GM23338 (cell line): ENCODE measurements around the gene RAD51D. TPM values are rescaled to one million over a fixed set of nuclear protein-coding genes. Genes with fewer than 3 reads are reported as not detected.

ENCODE experiments used
- ATAC-seq: fragments of 200-7000 bp; cut with Tn5 transposase; 3 replicates; pipeline ENCODE4 v1.9.1; 2020
- DNase-seq: peaks from one replicate; pipeline ENCODE4 v3.0.0-alpha.2; 2015; ENCODE audit warnings: low spot score
- H2AFZ ChIP-seq: fragments of 200-600 bp; sonication (generic); 2 replicates; pipeline ENCODE4 v1.8.0; 2016; ENCODE audit warnings: antibody characterized with exemption, mild to moderate bottlenecking, moderate library complexity
- H3F3A ChIP-seq: fragments of 200-600 bp; sonication (generic); replicated peaks from 2 replicates; pipeline ENCODE4 v1.8.0; 2017; ENCODE audit warnings: antibody characterized with exemption, mixed run types, low read depth
- H3K27ac ChIP-seq: fragments of 200-600 bp; sonication (generic); 2 replicates; pipeline ENCODE4 v1.6.1; 2016; ENCODE audit warnings: low read depth
- H3K27me3 ChIP-seq: fragments of 200-600 bp; sonication (generic); 2 replicates; pipeline ENCODE4 v1.8.0; 2016; ENCODE audit warnings: mild to moderate bottlenecking, mixed run types, moderate library complexity; ENCODE audit not compliant: insufficient read depth
- H3K36me3 ChIP-seq: fragments of 200-600 bp; sonication (generic); 2 replicates; pipeline ENCODE4 v1.8.0; 2016; ENCODE audit warnings: mild to moderate bottlenecking; ENCODE audit not compliant: insufficient read depth
- H3K4me1 ChIP-seq: fragments of 200-600 bp; sonication (generic); 2 replicates; pipeline ENCODE4 v1.8.0; 2016; ENCODE audit warnings: mild to moderate bottlenecking, moderate library complexity; ENCODE audit not compliant: insufficient read depth
- H3K4me2 ChIP-seq: fragments of 200-600 bp; sonication (generic); 2 replicates; pipeline ENCODE4 v1.7.1; 2017; ENCODE audit warnings: mixed run types
- H3K4me3 ChIP-seq: fragments of 200-600 bp; sonication (generic); 2 replicates; pipeline ENCODE4 v1.6.1; 2016; ENCODE audit warnings: mixed run types
- H3K79me2 ChIP-seq: fragments of 200-600 bp; sonication (generic); replicated peaks from 2 replicates; pipeline ENCODE4 v1.8.0; 2017; ENCODE audit warnings: mild to moderate bottlenecking; ENCODE audit not compliant: insufficient read depth
- H3K9me2 ChIP-seq: fragments of 200-600 bp; sonication (generic); 2 replicates; pipeline ENCODE4 v1.8.0; 2017; ENCODE audit not compliant: insufficient read depth
- H4K20me1 ChIP-seq: fragments of 200-600 bp; sonication (generic); replicated peaks from 2 replicates; pipeline ENCODE4 v1.8.0; 2017; ENCODE audit warnings: mild to moderate bottlenecking; ENCODE audit not compliant: insufficient read depth
- H3K27ac Mint-ChIP-seq: 2 replicates; pipeline ENCODE4 v1.8.0; 2020; ENCODE audit warnings: inconsistent platforms, mild to moderate bottlenecking, moderate library complexity, mixed read lengths
- H3K27me3 Mint-ChIP-seq: 3 replicates; pipeline ENCODE4 v1.8.0; 2022; ENCODE audit warnings: low read depth, mild to moderate bottlenecking, moderate library complexity, mixed read lengths, inconsistent platforms; ENCODE audit not compliant: insufficient read depth, poor library complexity
- H3K36me3 Mint-ChIP-seq: 3 replicates; pipeline ENCODE4 v1.8.0; 2021; ENCODE audit warnings: low read depth, mild to moderate bottlenecking, inconsistent platforms, moderate library complexity, mixed read lengths
- H3K4me1 Mint-ChIP-seq: 3 replicates; pipeline ENCODE4 v1.8.0; 2020; ENCODE audit warnings: mild to moderate bottlenecking, inconsistent platforms, mixed read lengths
- H3K4me3 Mint-ChIP-seq: 3 replicates; pipeline ENCODE4 v1.8.0; 2021; ENCODE audit warnings: moderate library complexity, mild to moderate bottlenecking, inconsistent platforms, mixed read lengths
- H3K9me3 Mint-ChIP-seq: 3 replicates; pipeline ENCODE4 v1.8.0; 2020; ENCODE audit warnings: moderate library complexity, mild to moderate bottlenecking, inconsistent platforms, mixed read lengths
- CREB1 ChIP-seq: fragments of 250-450 bp; sonication (Bioruptor Pico); IDR thresholded peaks from 2 replicates; pipeline ENCODE4 v1.5.0; 2020; ENCODE audit warnings: low read depth, mild to moderate bottlenecking, moderate library complexity
- EZH2 ChIP-seq: fragments of 200-600 bp; sonication (generic); IDR thresholded peaks from one replicate; pipeline ENCODE4 v1.8.0; 2017; ENCODE audit warnings: antibody characterized with exemption, mild to moderate bottlenecking, low read depth; ENCODE audit not compliant: unreplicated experiment
- EZH2phosphoT487 ChIP-seq: fragments of 200-600 bp; sonication (generic); IDR thresholded peaks from one replicate; pipeline ENCODE4 v1.8.1; 2018; ENCODE audit warnings: antibody characterized with exemption; ENCODE audit not compliant: unreplicated experiment
- JUNB ChIP-seq: IDR thresholded peaks from one replicate; pipeline ENCODE4 v1.6.1; 2016; ENCODE audit warnings: antibody characterized with exemption; ENCODE audit not compliant: unreplicated experiment
- NANOG ChIP-seq: IDR thresholded peaks from 2 replicates; pipeline ENCODE4 v1.6.1; 2016; ENCODE audit warnings: antibody characterized with exemption, borderline replicate concordance
- POLR2AphosphoS5 ChIP-seq: IDR thresholded peaks from 2 replicates; pipeline ENCODE4 v1.6.1; 2016; ENCODE audit warnings: antibody characterized with exemption, low read depth
- STAT1 ChIP-seq: IDR thresholded peaks from one replicate; pipeline ENCODE4 v1.6.1; 2016; ENCODE audit warnings: antibody characterized with exemption; ENCODE audit not compliant: unreplicated experiment
- polyA plus RNA-seq: library from polyadenylated mRNA; unstranded; fragments of >200 nt; fragmentation: Nextera tagmentation; extraction: Ambion mirVana; gene quantifications from 2 replicates; pipeline ENCODE4 v1.2.1, GENCODE V29; 2016
- total RNA-seq: library from RNA; depleted of rRNA; stranded (reverse); fragments of >200 nt; shearing (Covaris generic); gene quantifications from 2 replicates; pipeline ENCODE4 v1.2.3, GENCODE V29; 2014
- TF ChIP-seq, protein P1 (sequence below): fragments of 250-450 bp; sonication (Bioruptor Pico); IDR thresholded peaks from 2 replicates; pipeline ENCODE4 v1.5.0; 2020; ENCODE audit warnings: mild to moderate bottlenecking, moderate library complexity
- TF ChIP-seq, protein P2 (sequence below), 2 experiments: fragments of 200-600 bp in 1 of 2; sonication (generic) in 1 of 2; conservative IDR thresholded peaks; 2 replicates each; pipeline versions ENCODE4 v1.5.1 to v1.6.1; 2016 to 2017; ENCODE audit warnings: antibody characterized with exemption in 2 of 2, low read depth in 2 of 2, mild to moderate bottlenecking in 2 of 2, moderate library complexity in 1 of 2
- TF ChIP-seq, protein P3 (sequence below): IDR thresholded peaks from one replicate; pipeline ENCODE4 v1.6.1; 2018; ENCODE audit warnings: antibody characterized with exemption; ENCODE audit not compliant: unreplicated experiment

RAD51D gene
- total and polyA plus RNA-seq, 2 experiments from 2014 or later = 5.9 to 11.0 TPM

DNA sequence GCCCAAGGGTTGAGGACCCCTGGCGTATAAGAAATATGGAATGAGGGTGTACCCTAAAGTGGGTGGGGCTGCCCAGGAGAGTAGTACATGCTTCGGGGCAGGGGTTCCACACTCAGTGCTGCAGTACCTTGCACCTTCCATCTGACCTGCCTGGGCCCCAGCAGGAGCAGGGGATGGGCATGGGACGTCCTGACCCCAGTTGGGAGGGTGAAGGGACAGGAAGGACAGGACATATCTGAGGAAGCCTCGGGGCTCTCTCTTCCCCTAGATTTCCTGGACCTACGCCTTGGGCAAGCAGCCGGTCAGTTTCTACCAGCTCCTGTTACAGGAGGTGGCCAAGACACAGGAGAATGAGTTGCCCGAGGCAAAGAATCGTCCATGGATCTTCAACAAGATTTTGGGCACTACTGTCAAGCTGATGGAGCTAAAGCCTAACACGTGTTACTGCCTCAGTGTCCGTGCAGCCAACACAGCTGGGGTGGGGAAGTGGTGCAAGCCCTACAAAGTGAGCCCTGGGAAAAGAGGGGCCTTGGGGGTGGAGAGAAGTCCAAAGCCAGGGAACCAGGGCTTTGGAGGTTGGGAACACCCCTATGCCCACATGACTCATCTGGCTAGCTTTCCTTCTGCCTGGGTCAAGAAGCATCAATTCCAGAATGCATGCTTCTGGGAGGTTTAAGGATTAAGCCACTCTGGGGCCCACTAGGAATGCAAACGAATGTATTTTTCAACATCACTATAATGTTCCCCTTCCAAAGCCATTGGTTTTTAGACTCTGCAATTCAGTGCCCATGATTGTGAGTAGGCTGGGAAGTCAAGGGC, 9.7 kb upstream of the RAD51D start (continued):
- TF ChIP-seq, protein P1, sequence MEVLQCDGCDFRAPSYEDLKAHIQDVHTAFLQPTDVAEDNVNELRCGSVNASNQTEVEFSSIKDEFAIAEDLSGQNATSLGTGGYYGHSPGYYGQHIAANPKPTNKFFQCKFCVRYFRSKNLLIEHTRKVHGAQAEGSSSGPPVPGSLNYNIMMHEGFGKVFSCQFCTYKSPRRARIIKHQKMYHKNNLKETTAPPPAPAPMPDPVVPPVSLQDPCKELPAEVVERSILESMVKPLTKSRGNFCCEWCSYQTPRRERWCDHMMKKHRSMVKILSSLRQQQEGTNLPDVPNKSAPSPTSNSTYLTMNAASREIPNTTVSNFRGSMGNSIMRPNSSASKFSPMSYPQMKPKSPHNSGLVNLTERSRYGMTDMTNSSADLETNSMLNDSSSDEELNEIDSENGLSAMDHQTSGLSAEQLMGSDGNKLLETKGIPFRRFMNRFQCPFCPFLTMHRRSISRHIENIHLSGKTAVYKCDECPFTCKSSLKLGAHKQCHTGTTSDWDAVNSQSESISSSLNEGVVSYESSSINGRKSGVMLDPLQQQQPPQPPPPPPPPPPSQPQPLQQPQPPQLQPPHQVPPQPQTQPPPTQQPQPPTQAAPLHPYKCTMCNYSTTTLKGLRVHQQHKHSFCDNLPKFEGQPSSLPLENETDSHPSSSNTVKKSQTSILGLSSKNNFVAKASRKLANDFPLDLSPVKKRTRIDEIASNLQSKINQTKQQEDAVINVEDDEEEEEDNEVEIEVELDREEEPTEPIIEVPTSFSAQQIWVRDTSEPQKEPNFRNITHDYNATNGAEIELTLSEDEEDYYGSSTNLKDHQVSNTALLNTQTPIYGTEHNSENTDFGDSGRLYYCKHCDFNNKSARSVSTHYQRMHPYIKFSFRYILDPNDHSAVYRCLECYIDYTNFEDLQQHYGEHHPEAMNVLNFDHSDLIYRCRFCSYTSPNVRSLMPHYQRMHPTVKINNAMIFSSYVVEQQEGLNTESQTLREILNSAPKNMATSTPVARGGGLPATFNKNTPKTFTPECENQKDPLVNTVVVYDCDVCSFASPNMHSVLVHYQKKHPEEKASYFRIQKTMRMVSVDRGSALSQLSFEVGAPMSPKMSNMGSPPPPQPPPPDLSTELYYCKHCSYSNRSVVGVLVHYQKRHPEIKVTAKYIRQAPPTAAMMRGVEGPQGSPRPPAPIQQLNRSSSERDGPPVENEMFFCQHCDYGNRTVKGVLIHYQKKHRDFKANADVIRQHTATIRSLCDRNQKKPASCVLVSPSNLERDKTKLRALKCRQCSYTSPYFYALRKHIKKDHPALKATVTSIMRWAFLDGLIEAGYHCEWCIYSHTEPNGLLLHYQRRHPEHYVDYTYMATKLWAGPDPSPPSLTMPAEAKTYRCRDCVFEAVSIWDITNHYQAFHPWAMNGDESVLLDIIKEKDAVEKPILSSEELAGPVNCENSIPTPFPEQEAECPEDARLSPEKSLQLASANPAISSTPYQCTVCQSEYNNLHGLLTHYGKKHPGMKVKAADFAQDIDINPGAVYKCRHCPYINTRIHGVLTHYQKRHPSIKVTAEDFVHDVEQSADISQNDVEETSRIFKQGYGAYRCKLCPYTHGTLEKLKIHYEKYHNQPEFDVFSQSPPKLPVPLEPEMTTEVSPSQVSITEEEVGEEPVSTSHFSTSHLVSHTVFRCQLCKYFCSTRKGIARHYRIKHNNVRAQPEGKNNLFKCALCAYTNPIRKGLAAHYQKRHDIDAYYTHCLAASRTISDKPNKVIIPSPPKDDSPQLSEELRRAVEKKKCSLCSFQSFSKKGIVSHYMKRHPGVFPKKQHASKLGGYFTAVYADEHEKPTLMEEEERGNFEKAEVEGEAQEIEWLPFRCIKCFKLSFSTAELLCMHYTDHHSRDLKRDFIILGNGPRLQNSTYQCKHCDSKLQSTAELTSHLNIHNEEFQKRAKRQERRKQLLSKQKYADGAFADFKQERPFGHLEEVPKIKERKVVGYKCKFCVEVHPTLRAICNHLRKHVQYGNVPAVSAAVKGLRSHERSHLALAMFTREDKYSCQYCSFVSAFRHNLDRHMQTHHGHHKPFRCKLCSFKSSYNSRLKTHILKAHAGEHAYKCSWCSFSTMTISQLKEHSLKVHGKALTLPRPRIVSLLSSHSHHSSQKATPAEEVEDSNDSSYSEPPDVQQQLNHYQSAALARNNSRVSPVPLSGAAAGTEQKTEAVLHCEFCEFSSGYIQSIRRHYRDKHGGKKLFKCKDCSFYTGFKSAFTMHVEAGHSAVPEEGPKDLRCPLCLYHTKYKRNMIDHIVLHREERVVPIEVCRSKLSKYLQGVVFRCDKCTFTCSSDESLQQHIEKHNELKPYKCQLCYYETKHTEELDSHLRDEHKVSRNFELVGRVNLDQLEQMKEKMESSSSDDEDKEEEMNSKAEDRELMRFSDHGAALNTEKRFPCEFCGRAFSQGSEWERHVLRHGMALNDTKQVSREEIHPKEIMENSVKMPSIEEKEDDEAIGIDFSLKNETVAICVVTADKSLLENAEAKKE (CRISPR knock-in tag) = no peak
- TF ChIP-seq CREB1 (CRISPR knock-in tag) (no peak), NANOG (no peak), STAT1 (no peak)

DNA sequence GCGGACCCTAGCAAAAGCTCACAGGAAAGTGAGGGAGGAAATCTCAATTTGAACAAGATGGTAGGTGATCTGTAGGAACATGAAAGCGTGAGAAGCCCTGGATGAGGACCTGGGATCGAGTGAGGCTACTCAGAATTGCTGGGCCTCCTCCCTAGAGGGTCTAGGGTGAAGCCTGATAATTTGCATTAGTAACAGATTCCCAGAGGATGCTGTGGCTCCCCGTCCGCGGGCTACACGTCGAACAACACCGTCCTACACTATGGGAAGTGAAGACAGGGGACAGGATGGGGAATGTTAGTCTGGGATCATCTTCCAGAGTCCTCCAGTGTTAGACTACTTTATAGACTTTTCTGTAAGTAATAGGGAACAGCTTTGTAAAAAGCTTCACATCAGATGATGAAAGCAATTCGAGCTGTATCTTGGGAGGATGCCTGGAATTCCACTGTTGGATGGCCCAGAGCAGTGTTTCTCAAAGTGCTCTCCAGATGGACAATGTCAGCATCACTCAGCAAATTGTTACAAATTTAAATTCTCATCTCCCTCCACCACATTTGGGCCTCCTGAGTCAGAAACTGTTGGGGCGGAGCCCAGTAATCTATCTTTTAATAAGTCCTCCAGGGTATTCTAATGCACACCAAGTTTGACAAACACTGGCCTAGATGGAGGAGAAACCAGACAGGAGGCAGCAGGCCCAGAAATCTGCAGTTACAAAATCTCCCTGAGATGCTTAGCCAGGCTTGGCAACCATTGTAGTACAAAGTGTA, 8.3 kb upstream of the RAD51D start:
- Histone ChIP-seq H4K20me1 (no peaks in the 10 kb centered on the region; the same call in 1 of the 2 replicates), H3F3A (0 out of 2 replicates have a peak, but pooled peaks cover 2% of the 10 kb centered on the region), H3K4me1 (no peaks in the 10 kb centered on the region), H3K27me3 (no peaks in the 10 kb centered on the region), H3K4me3 (no peak overlapping the region), H3K4me2 (no peak overlapping the region), H3K9me2 (peaks cover 3% of the 10 kb centered on the region; the same call in 1 of the 2 replicates), H3K36me3 (peaks cover 3% of the 10 kb centered on the region; the same call in 1 of the 2 replicates), H2AFZ (no peak overlapping the region), H3K27ac (no peak overlapping the region), H3K79me2 (no peaks in the 10 kb centered on the region)
- no peaks in the 10 kb centered on the region for H3K4me1 Mint-ChIP-seq
- ATAC-seq (no peak), DNase-seq (no peak)
- no peak overlapping the region for H3K27ac Mint-ChIP-seq
- no peak overlapping the region for H3K4me3 Mint-ChIP-seq
- H3K9me3 Mint-ChIP-seq = no peaks in the 10 kb centered on the region; the same call in 2 of the 3 replicates
- peaks cover 27% of the 10 kb centered on the region for H3K36me3 Mint-ChIP-seq
- peaks cover 22% of the 10 kb centered on the region for H3K27me3 Mint-ChIP-seq
- TF ChIP-seq STAT1 = no peak
- no peak for TF ChIP-seq EZH2
- no peak for TF ChIP-seq EZH2phosphoT487
- TF ChIP-seq POLR2AphosphoS5 = no peak
- TF ChIP-seq, protein P2, sequence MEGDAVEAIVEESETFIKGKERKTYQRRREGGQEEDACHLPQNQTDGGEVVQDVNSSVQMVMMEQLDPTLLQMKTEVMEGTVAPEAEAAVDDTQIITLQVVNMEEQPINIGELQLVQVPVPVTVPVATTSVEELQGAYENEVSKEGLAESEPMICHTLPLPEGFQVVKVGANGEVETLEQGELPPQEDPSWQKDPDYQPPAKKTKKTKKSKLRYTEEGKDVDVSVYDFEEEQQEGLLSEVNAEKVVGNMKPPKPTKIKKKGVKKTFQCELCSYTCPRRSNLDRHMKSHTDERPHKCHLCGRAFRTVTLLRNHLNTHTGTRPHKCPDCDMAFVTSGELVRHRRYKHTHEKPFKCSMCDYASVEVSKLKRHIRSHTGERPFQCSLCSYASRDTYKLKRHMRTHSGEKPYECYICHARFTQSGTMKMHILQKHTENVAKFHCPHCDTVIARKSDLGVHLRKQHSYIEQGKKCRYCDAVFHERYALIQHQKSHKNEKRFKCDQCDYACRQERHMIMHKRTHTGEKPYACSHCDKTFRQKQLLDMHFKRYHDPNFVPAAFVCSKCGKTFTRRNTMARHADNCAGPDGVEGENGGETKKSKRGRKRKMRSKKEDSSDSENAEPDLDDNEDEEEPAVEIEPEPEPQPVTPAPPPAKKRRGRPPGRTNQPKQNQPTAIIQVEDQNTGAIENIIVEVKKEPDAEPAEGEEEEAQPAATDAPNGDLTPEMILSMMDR (conservative IDR thresholded peaks at IDR 0.05; ENCODE audit: low read depth in 2 of 2) = no peak
- TF ChIP-seq, protein P3, sequence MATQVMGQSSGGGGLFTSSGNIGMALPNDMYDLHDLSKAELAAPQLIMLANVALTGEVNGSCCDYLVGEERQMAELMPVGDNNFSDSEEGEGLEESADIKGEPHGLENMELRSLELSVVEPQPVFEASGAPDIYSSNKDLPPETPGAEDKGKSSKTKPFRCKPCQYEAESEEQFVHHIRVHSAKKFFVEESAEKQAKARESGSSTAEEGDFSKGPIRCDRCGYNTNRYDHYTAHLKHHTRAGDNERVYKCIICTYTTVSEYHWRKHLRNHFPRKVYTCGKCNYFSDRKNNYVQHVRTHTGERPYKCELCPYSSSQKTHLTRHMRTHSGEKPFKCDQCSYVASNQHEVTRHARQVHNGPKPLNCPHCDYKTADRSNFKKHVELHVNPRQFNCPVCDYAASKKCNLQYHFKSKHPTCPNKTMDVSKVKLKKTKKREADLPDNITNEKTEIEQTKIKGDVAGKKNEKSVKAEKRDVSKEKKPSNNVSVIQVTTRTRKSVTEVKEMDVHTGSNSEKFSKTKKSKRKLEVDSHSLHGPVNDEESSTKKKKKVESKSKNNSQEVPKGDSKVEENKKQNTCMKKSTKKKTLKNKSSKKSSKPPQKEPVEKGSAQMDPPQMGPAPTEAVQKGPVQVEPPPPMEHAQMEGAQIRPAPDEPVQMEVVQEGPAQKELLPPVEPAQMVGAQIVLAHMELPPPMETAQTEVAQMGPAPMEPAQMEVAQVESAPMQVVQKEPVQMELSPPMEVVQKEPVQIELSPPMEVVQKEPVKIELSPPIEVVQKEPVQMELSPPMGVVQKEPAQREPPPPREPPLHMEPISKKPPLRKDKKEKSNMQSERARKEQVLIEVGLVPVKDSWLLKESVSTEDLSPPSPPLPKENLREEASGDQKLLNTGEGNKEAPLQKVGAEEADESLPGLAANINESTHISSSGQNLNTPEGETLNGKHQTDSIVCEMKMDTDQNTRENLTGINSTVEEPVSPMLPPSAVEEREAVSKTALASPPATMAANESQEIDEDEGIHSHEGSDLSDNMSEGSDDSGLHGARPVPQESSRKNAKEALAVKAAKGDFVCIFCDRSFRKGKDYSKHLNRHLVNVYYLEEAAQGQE = no peak
- TF ChIP-seq JUNB = no peak
- TF ChIP-seq CREB1 (CRISPR knock-in tag) = no peak
